UCSD-AML1 (cell line): ENCODE measurements around the gene EFCAB11.
"Not testable (repeated sequence)": the region's sequence is repeated elsewhere in the genome, so short reads cannot be mapped to it uniquely, and the experiment has no call there.

ENCODE experiments used
- DNase-seq: peaks from one replicate; lab custom pipeline; 2025; ENCODE audit not compliant: unreplicated experiment; lab: John Stamatoyannopoulos, UW

EFCAB11 gene

GRCh38 chr14:89912221-89912620 is 42.3 kb downstream of the EFCAB11 start:
- no peak for DNase-seq

- DNase-seq: no peak
Observed at GRCh38 chr14:89911010-89911919, 43.3 kb downstream of the EFCAB11 start.

GRCh38 chr14:89910691-89911009 is 43.9 kb downstream of the EFCAB11 start:
- DNase-seq: no peak

- no peak for DNase-seq
Observed at GRCh38 chr14:89909586-89909985, 44.9 kb downstream of the EFCAB11 start.

GRCh38 chr14:89908712-89909450 is 45.6 kb downstream of the EFCAB11 start:
- no peak for DNase-seq

- DNase-seq: no peak
Observed at GRCh38 chr14:89907655-89908054, 46.9 kb downstream of the EFCAB11 start.

- DNase-seq: no peak
Observed at GRCh38 chr14:89906000-89906399, 48.5 kb downstream of the EFCAB11 start.

- DNase-seq: no peak
Observed at GRCh38 chr14:89903340-89903952, 51.1 kb downstream of the EFCAB11 start.

- no peak for DNase-seq
Observed at GRCh38 chr14:89902881-89903280, 51.6 kb downstream of the EFCAB11 start.

GRCh38 chr14:89900802-89901201 is 53.7 kb downstream of the EFCAB11 start:
- no peak for DNase-seq

- DNase-seq: no peak
Observed at GRCh38 chr14:89899917-89900663, 54.4 kb downstream of the EFCAB11 start.

- DNase-seq: no peak
Observed at GRCh38 chr14:89899291-89899690, 55.2 kb downstream of the EFCAB11 start.

GRCh38 chr14:89893388-89893787 is 61.1 kb downstream of the EFCAB11 start:
- not testable (repeated sequence) for DNase-seq

- no peak for DNase-seq
Observed at GRCh38 chr14:89892953-89893352, 61.6 kb downstream of the EFCAB11 start.

GRCh38 chr14:89891721-89892120 is 62.8 kb downstream of the EFCAB11 start:
- DNase-seq: not testable (repeated sequence)

- no peak for DNase-seq
Observed at GRCh38 chr14:89891055-89891454, 63.5 kb downstream of the EFCAB11 start.

GRCh38 chr14:89890589-89890988 is 63.9 kb downstream of the EFCAB11 start:
- no peak for DNase-seq

- DNase-seq: no peak
Observed at GRCh38 chr14:89889626-89890025, 64.9 kb downstream of the EFCAB11 start.

GRCh38 chr14:89884761-89885160 is 69.8 kb downstream of the EFCAB11 start:
- no peak for DNase-seq

- no peak for DNase-seq
Observed at GRCh38 chr14:89881839-89882238, 72.7 kb downstream of the EFCAB11 start.

GRCh38 chr14:89874091-89874490 is 80.4 kb downstream of the EFCAB11 start:
- not testable (repeated sequence) for DNase-seq
